Measurements from ENCODE around the gene LRP4.
"Not testable (repeated sequence)": the region's sequence is repeated elsewhere in the genome, so short reads cannot be mapped to it uniquely, and the experiment has no call there.

Gene LRP4

GRCh38 chr11:46918083-46918787, at the start of gene LRP4:
Gene LRP4 (minus strand): TSS chr11:46918550. CDS start chr11:46918379, 171 bp downstream.
- DNase-seq (ENCODE audit: low read depth, low spot score) = no peak
- POLR2A ChIA-PET = no interaction called here

GRCh38 chr11:46967962-46968361, 49.6 kb upstream of the LRP4 start:
- ChIA-PET CTCF (interaction anchor here (1.1 kb wide), 1 partner anchor 185 kb away, joined by 4 read pairs; no protein-coding TSS in a partner anchor), POLR2A (no interaction called here)
- TF ChIP-seq CTCF (IDR thresholded peaks at IDR 0.05; ENCODE audit: insufficient read depth, low read length, missing control alignments) = no peak
- H3K4me3 ChIP-seq (ENCODE audit: low read depth, low read length) = no peak overlapping the region
- DNase-seq (ENCODE audit: low read depth, low spot score) = no peak

More at GRCh38 chr11:46918083-46918787, at the start of gene LRP4:
- TF ChIP-seq CTCF (IDR thresholded peaks at IDR 0.05; ENCODE audit: insufficient read depth, low read length, missing control alignments) = no peak
- peak within 1 kb of the TSS; percentile 64 for H3K4me3 ChIP-seq (ENCODE audit: low read depth, low read length)
- CTCF ChIA-PET = interaction anchor here (0.5 to 6.1 kb wide), 10 partner anchors 7 to 244 kb away, joined by 3 to 115 read pairs (median 6); partner anchors contain the start of gene CSTPP1

GRCh38 chr11:46966773-46967172, 48.4 kb upstream of the LRP4 start:
- H3K4me3 ChIP-seq (ENCODE audit: low read depth, low read length) = no peak overlapping the region
- POLR2A ChIA-PET = no interaction called here
- DNase-seq (ENCODE audit: low read depth, low spot score) = no peak
- CTCF ChIA-PET = interaction anchor here (0.9 to 1.2 kb wide), 3 partner anchors 9 to 186 kb away, joined by 3 to 5 read pairs (median 4); no protein-coding TSS in a partner anchor
- TF ChIP-seq CTCF (IDR thresholded peaks at IDR 0.05; ENCODE audit: insufficient read depth, low read length, missing control alignments) = no peak

- ChIA-PET POLR2A (interaction anchor here (0.6 kb wide), 1 partner anchor 41 kb away, joined by 3 read pairs; no protein-coding TSS in a partner anchor), CTCF (no interaction called here)
- no peak overlapping the region for H3K4me3 ChIP-seq (ENCODE audit: low read depth, low read length)
- TF ChIP-seq CTCF (IDR thresholded peaks at IDR 0.05; ENCODE audit: insufficient read depth, low read length, missing control alignments) = no peak
- no peak for DNase-seq (ENCODE audit: low read depth, low spot score)
Observed at GRCh38 chr11:46963844-46964243, 45.5 kb upstream of the LRP4 start.

- H3K4me3 ChIP-seq (ENCODE audit: low read depth, low read length); CTCF ChIA-PET; DNase-seq (ENCODE audit: low read depth, low spot score); POLR2A ChIA-PET: not testable (repeated sequence)
Observed at GRCh38 chr11:46961886-46962285, 43.5 kb upstream of the LRP4 start.

- TF ChIP-seq CTCF (IDR thresholded peaks at IDR 0.05; ENCODE audit: insufficient read depth, low read length, missing control alignments) = no peak
- POLR2A ChIA-PET = no interaction called here
- no peak for DNase-seq (ENCODE audit: low read depth, low spot score)
- CTCF ChIA-PET = no interaction called here
- H3K4me3 ChIP-seq (ENCODE audit: low read depth, low read length) = no peak overlapping the region
Observed at GRCh38 chr11:46961041-46961440, 42.7 kb upstream of the LRP4 start.

- TF ChIP-seq CTCF (IDR thresholded peaks at IDR 0.05; ENCODE audit: insufficient read depth, low read length, missing control alignments) = no peak
- POLR2A ChIA-PET = no interaction called here
- CTCF ChIA-PET = interaction anchor here (1.3 kb wide), 1 partner anchor 23 kb away, joined by 3 read pairs; no protein-coding TSS in a partner anchor
- no peak overlapping the region for H3K4me3 ChIP-seq (ENCODE audit: low read depth, low read length)
- no peak for DNase-seq (ENCODE audit: low read depth, low spot score)
Observed at GRCh38 chr11:46958777-46959176, 40.4 kb upstream of the LRP4 start.

All from AG04449 (cell line).